ENCODE data around the gene ITGB1. TPM values are rescaled to one million over a fixed set of nuclear protein-coding genes. Genes with fewer than 3 reads are reported as not detected.
"Not testable (repeated sequence)": the region's sequence is repeated elsewhere in the genome, so short reads cannot be mapped to it uniquely, and the experiment has no call there.

ITGB1 gene
- total RNA-seq, 1 experiment from 2014 or later = 169 TPM

DNA sequence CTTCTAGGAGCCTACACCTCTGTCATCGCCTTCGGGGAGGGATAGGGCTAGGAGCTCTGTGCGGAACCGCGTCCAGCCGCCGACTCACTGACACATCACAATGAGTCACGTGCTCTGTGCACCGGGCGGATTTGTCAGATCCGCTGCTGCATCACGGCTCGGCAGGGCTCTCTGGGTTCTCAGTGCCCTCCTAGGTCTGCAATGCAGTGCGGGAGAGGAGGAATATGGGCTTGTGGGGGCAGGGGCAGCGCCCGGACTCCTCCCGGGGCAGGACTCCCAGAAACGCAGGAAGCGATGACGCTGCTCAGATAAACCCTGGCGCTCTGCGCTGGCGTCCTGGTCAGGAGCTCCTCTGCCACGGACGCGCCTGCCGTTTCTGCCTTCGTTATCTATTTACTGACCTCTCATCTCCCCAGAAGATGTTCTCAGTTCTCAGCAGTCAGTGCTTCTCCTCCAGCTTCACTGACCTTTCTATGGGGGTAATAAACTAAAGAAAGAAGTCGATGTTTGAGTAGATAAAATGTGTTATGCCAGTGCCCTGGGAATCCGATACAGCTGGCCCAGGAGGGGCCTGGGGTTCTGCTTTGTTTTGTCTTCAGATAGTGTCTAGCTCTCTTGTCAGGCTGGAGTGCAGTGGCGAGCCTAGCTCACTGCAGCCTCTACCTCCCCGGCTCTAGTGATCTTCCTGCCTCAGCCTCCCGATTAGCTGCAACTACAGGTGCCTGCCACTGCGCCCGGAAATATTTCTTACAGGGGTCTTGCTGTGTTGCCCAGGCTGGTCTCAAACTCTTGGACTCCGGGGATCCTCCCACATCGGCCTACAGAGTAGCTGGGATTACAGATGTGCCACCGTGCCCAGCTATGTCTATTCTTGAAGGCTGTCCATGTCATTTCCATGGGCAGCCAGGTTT lies 22.8 kb upstream of the ITGB1 start:
- DNase-seq (ENCODE audit: low spot score) = peak; percentile 95

DNA sequence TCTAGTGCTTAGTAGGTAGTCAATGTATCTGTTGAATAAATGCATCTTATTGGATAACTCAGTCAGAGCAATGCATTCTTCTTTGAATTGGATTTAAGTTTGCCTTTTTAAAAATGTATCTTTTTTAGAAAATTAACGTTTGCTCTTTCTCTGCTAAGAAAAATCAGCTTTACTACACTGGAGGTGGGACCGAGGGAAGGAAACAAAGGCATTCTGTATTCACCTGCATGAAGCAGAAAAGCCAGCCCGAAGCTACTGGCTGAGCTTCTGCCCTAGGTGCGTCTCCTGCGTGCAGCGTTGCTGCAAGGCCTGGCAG lies 22.2 kb upstream of the ITGB1 start:
- no peak for DNase-seq (ENCODE audit: low spot score)

DNA sequence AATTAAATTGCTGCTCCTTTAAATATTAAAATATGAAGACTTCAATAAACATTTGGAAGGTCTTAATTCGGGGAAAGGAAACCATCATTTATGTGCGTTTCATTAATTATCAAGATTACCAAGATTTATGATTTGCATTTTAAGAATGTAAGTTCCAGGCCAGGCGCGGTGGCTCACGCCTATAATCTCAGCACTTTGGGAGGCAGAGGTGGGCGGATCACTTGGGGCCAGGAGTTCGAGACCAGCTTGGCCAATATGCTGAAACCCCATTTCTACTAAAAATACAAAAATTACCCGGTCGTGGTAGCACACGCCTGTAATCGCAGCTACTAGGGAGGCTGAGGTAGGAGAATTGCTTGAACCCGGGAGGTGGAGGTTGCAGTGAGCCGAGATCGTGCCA lies 21.7 kb upstream of the ITGB1 start:
- not testable (repeated sequence) for DNase-seq (ENCODE audit: low spot score)

DNA sequence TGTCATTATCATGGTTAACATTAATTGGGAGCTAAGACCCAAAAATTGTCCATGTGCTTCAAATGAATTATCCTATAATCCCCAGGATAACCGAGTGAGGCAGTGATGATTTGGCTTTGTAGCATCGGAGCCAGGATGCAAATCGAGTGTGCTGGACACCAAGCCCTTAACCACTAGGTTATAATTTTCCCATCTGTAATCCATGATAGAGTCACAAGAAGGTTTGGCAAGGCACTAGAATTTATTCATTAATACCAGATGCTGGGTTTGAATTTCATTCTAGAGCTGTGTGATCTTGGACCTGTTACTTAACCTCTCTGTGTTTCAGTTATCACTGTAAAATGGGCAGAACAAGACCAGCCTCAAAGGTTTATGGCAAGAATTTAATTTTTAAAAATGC lies 21.0 kb upstream of the ITGB1 start:
- no peak for DNase-seq (ENCODE audit: low spot score)

DNA sequence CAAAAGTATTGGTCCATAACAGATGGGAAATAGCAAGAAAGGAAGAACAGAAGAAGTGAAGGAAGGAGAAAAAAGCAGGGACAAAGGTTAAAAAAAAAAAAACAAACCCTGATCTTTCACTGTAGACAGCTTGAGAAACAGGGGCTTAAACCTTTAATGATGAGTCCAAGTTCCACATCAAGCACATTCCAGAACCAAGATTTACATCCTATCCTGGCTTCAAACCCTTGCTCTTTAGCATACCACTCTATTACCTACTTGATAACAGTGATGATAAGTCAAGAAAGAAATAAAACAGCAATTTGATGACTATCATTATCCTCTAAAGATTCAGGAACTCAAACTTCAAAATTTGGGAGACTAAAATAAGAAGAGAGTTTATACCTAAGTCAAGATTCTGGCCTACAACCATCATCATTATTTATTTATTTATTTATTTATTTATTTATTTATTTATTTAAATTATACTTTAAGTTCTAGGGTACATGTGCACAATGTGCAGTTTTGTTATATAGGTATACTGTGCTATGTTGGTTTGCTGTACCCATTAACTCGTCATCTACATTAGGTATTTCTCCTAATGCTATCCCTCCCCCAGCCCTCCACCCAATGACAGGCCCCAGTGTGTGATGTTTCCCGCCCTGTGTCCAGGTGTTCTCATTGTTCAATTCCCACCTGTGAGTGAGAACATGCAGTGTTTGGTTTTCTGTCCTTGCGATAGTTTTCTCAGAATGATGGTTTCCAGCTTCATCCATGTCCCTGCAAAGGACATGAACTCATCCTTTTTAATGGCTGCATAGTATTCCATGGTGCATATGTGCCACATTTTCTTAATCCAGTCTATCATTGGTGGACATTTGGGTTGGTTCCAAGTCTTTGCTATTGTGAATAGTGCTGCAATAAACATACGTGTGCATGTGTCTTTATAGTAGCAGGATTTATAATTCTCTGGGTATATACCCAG lies 20.1 kb upstream of the ITGB1 start:
- DNase-seq (ENCODE audit: low spot score) = not testable (repeated sequence)

DNA sequence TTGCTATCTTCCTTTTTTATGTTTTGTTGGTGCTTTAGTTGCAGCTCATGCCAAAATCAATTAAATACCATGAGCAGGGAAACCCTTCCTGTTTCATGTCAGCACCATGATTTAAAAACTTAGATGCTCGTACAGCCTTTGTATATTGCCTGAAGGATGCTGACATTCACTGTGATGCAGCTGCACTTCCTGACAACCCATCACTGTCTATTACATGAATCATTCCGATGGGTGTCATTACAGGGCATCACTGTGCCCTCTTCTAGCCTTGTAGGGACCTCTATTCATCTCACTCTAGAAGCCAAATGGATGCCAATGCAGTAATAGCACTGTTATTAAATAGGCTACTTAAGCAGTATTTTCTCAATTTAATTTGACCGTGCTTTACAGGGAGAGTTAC lies 18.3 kb upstream of the ITGB1 start:
- DNase-seq (ENCODE audit: low spot score) = no peak

DNA sequence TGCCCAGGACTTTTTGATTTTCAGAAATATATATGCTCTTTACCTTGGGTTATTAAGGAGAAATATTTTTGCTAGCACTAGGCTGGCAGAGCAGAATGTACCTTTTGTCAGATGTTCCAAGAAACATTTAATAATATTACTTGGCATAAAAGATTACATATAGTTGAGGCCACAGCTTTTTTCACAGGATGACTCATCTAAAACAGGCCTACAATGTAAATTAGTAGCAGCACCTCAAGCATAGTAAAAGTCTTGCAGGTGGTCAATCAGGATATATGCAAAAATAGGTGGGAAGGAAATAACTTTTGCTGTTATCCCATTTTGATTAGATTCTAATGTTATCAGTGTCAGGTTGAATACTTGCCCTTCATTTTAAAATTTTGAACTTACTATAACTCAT lies 14.9 kb upstream of the ITGB1 start:
- peak; percentile 2 for DNase-seq (ENCODE audit: low spot score)

DNA sequence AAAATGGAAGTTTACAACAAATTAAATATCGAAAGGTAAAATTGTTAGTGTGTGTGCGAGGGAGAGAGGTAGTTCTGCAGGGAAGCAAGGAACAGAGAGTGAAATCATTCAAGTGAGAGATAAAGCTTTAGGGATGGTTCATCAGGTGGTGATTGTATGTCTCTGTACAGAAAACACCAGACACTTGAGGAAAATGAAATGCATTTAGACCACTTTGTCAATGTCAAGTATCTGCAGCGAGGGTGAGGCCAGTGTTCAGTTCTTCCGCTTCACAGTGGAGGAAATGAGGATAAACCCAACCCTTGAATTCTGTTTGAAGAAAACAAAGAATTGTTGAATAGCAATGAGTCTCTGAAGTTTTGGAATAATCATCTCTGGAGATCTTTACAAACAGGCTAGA lies 14.4 kb upstream of the ITGB1 start:
- DNase-seq (ENCODE audit: low spot score) = no peak

DNA sequence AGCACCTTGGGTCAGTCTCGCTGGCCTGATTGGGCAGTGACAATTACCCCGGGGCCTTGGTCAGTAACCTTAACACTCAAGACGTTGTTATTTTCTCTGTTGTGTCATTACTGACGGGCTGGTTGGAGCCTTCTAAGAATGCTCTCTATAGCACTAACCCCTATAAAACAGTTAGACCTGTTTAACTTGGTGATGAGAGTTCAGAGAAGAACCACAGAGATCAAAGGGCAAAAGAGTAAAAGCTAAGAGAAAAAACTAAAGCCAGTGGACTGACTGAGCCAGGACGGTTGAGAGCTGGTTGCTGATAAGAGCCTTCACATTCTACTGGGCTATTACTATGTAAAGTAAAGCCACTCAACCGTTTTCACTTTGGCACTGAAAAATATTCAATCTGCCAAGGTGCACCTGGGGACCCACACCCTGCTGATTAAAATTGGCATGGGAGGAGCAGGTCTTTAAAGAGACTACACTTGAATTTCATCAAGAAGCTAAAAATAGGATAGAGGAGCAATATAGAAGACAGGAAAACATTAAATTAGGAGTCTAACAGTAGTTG lies 13.6 kb upstream of the ITGB1 start:
- DNase-seq (ENCODE audit: low spot score) = peak; percentile 66

DNA sequence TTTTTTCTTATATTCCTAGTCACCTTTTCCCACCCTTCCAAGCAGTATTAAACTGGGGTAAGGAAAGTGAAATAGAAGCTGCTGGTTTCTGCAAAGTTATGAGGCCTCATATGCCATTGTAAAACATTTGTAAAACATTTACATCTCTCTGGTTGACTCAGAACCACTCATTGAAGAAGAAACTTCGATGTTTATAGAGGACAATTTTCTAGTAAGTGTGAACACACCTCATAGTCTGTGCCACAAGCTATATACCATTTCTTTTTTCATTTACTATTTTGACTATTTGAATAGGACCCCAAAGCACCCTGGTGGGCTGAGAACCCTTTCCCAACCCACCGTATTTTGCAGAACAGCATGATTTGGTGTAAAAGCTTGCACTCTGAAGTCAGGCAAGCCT lies 12.9 kb upstream of the ITGB1 start:
- no peak for DNase-seq (ENCODE audit: low spot score)

DNA sequence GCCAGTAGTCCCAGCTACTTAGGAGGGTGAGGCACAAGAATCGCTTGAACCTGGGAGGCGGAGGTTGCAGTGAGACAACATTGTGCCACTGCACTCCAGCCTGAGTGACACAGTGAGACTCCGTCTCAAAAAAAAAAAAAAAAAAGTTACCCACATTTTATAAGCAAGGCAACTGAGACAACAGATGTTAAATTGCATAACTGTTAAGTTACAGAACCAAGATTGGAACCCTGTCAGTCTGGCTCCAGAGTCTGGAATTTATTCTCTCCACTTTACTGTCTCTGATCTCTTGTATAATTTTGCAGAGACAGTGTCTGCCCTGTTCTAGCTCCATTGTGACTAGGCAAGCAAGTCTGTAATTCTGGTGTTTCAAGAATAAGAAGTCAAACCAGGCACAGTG lies 6.2 kb upstream of the ITGB1 start:
- no peak for DNase-seq (ENCODE audit: low spot score)

DNA sequence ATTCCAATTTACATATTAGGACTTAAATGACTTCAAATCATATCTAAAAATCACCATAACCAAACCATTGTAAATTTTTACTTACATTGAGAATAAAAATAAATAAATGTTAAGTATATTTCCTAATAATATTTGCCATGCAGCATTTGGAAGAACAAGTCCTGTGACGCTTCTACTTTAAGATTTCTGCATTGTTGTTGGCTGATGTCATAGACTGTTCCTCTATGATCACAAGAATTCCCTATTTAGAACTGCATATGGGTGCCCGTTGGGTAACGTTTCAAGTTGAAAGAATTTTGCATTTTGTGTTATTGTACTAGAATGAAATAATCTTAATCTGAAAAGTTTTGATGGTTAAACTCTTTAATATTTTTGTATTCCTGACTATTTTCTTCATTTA lies 5.1 kb upstream of the ITGB1 start:
- DNase-seq (ENCODE audit: low spot score) = no peak

DNA sequence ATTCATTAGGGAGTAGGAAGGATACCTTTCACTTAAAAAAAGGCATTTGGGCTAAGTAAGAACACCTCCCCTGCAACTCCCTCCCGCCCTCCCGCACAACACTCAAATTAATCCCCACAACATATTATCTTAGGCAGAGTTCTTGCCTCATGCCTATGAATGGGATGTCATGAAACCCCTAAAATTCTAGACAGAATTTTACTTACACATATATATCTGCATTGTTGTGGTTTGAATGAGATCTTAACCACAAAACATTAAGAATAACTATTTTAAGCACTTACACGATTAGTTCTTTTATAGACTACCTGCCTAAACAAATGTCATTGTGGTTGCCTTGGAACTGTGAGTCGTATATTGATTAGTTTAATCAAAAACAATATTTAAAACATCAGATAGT lies 4.5 kb upstream of the ITGB1 start:
- peak; percentile 24 for DNase-seq (ENCODE audit: low spot score)

DNA sequence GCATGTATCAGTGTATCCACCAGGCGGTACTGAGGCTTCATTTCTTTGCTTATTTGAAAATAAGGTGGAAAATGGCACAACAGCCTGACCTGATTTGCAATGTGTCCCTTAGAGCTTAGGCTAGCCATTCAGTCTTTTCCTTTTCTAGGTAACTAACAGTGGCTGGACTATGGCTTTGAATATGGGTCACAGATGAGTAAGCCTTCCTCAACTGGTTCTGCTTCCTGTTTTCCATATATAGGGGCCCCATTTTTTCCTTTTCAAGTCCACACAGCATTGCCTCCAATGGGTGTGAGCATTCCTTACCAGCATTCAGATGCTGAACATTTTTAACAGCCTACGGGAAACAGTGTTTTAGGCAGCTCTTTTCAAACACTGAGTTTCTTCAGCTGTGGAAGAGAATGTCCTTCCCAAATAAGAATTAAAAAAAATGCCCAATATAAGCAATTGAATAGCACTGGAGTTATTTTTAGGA lies 3.9 kb upstream of the ITGB1 start:
- peak; percentile 49 for DNase-seq (ENCODE audit: low spot score)

DNA sequence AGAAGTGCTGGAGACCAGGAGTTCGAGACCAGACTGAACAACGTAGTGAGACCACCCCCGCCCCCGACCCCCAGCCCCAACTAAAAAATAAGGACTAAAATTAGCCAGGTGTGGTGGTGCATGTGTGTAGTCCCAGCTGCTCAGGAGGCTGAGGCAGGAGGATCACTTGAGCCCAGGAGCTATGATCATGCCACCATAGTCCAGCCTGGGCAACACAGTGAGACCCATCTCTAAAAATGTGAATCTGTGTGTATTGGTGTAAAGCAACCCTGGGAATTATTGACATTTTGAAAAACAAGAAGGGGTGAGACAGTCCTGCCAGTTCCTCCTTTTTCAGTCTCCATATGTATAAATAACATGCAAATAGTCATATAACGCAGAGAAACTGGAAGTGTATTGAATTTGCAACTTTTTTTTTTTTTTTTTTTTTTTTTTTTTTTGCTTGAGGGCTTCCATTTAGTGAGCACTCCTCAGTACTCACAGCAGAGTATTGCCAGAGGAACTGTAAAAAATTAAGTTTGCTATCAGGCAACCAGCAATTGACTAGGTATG lies 3.4 kb upstream of the ITGB1 start:
- DNase-seq (ENCODE audit: low spot score) = no peak

DNA sequence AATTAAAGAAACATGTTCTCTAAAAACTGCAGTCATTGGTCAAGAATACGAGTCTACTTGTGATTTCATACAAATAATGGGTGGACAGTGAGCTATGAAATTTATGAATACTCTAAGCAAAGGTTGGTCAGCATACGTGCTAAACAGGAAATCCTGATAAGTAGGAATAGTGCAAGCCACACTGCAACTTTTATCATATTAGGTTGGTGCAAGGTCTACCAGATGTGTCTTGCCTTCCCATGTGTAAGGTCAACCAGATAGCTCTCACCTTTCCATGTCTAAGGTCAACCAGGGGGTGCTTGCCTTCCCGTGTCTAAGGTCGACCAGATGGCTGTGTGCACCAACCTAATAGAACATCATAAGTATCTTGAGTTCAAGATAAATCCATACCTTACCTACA lies 2.0 kb upstream of the ITGB1 start:
- DNase-seq (ENCODE audit: low spot score) = peak; percentile 53

DNA sequence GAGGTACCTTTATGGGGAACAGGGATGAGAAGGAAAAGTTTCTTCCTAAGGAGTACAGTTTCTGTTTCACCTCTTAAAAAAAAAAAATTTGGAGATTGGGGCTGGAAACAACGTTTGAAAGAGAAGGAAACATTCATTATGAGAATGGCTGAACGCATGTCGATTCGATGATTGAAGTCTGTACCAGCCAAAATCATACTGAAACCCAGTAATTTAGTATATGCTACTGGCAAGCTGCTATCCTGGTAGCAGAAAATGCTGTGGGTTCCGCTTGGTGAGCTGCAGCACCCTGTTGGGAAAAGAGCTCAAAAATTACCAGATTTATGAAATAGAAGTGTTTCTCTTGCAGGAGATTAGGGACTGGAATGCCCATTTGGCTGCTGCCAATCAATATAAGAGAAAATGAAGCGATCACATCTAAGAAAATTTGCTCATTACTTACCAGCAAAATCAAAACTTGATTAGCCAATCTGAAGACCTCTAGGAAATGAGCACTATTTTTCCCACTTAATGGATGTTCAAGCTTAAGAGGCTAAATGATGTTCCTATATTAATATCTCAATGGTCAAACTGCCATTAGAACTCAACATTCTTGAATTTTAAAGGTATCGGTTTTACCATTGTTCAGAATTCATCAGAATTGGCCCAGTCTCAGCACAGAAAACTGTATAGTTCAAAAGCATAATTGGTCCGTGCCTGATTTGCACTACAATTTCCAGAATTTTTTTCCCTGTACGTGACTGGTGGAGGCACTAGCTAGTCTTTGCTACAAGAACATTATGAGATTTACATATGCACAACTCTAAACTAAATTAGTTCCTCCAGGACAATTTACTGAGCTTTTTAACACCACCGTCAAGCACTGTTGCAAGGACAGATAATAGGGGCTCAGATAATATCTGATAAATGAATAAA lies 1.2 kb upstream of the ITGB1 start:
- peak; percentile 54 for DNase-seq (ENCODE audit: low spot score)

DNA sequence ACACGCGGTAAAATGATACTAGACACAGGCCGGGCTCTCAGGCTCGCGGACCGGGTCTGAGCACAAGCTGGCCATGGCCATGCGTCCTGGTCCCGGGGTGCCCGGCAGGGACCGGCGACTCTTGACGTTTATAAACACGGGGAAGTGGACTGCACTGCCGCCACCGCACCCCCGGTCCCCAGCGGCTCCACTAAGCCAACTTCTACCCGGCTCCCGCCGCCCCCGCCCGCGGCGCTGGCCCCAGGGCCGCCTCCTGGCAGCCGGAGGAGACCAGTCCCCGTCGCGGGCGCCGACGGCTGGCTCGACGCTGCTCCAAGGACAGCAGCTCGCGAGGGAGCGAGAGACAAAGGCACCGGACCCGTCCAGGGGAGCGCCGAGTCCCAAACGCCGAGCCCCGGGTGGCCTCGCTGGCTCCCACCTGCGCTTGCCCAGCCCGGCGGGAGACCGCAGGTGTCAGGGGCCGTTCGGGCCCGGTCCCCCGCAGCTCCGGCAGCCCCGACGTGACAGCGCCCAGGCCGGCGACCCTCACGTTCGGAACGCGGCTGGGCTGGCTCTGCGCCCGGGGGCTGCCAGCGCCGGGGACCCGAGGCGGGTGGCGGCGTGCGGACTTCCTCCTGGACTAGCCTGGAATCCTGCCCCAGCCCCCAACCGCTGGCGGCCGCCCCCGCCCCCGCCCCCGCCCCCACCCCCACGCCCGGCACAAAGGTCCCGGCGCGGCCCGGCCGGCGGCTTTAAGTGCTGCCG lies 517 bp downstream of the ITGB1 start:
- peak; percentile 52 for DNase-seq (ENCODE audit: low spot score)

DNA sequence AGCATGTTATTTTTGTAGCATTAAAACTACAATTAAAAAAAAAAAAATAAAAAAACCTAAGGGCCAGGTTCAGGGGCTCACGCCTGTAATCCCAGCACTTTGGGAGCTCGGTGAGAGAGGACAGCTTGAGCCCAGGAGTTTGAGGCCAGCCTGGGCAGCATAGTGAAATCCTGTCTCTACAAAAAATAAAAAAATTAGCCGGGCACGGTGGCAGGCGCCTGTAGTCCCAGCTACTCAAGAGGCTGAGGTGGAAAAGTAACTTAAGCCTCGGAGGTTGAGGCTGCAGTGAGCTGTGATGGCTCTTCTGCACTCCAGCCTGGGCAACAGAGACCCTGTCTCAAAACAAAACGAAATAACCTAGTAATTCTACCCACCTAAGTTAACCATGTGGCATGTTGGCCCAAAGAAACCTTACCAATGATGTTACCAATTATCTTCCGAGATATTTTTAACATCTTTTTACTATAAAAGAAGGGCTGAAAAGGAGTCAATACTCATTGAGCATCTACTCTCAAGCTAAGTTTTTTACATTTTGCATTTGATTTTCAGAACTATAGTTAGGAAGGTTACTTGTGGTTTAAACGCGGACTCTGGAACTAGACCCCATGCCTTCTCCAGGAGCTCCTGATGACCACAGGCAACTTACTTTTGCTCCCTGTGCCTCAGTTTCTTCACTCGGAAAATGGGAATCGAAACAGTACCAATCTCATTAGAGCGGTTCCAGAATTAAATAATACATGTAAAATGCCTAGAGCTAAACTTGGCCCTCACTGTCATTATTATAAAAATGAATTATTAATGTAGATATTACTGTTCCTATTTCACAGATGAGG lies 1.4 kb downstream of the ITGB1 start:
- peak; percentile 45 for DNase-seq (ENCODE audit: low spot score)
